Gastrocnemius medialis (tissue), 4 donors: ENCODE results near the gene ATP8B4.

Experiments
- CTCF ChIP-seq, 5 experiments: fragments of 450-650 bp in 3 of 5; fragments of 200-600 bp in 2 of 5; sonication (generic) in 2 of 5; IDR thresholded peaks in 4 of 5; conservative IDR thresholded peaks in 1 of 5; 1 replicate in 4 of 5; 2 replicates in 1 of 5; pipeline ENCODE4 v1.5.1; 2016 to 2019; ENCODE audit warnings: antibody characterized with exemption in 5 of 5, mild to moderate bottlenecking in 3 of 5, moderate library complexity in 3 of 5
- POLR2A ChIP-seq, 2 donors: fragments of 450-650 bp; IDR thresholded peaks; one replicate each; pipeline ENCODE4 v1.6.1; 2017; ENCODE audit warnings: antibody characterized with exemption in 2 of 2, mild to moderate bottlenecking in 2 of 2, moderate library complexity in 2 of 2

DNA sequence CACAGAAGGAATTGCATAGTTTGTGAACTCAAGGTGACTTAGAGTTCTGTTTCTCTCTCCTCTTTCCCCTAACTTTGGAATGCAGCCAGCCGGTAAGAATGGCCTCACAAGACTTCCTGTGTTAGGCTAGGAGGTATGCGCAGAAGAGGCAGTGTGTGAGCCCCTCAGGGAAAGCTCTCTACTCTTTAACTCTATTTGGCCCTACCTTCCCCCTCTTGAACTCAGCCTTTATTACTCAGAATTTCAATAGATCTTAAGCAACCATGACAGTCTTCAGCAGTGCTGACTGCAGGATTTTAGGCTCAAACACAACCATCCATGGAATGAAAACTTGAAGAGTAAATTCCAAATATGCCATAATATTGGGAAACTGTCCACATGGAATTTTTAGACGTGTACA is 288.6 kb downstream of the ATP8B4 start:
- TF ChIP-seq CTCF (IDR thresholded peaks at IDR 0.05 in 4 of 5, conservative IDR thresholded peaks at IDR 0.05 in 1 of 5), result no peak
- TF ChIP-seq POLR2A (IDR thresholded peaks at IDR 0.05), result no peak
